T-helper 2 cell (primary cell): ENCODE results near the gene IFNK.

Experiments used
- DNase-seq, 5 experiments: peaks; one replicate each; pipeline versions ENCODE4 v3.0.0 to v3.0.0-alpha.2; 2012 to 2022

IFNK gene

GRCh38 chr9:27514551-27514950 is 9.5 kb upstream of the IFNK start:
- DNase-seq = no peak

- DNase-seq = no peak
Observed at GRCh38 chr9:27518006-27518405, 6.1 kb upstream of the IFNK start.

GRCh38 chr9:27518809-27519208 is 5.3 kb upstream of the IFNK start:
- no peak for DNase-seq

GRCh38 chr9:27519466-27520465 is 4.3 kb upstream of the IFNK start:
- DNase-seq = no peak

- no peak for DNase-seq
Observed at GRCh38 chr9:27520986-27521385, 3.1 kb upstream of the IFNK start.

GRCh38 chr9:27523141-27523540 is 949 bp upstream of the IFNK start:
- DNase-seq = no peak

- DNase-seq = no peak
Observed at GRCh38 chr9:27527702-27528075, 3.6 kb downstream of the IFNK start.

- peak; percentile 15 to 53 (median 23) for DNase-seq
Observed at GRCh38 chr9:27528076-27528885, 4.2 kb downstream of the IFNK start.

GRCh38 chr9:27528886-27529315 is 4.8 kb downstream of the IFNK start:
- DNase-seq = peak; percentile 9 to 36 (median 10)

GRCh38 chr9:27529316-27530278 is 5.5 kb downstream of the IFNK start, which contains the start of gene MOB3B:
TSS of gene MOB3B (minus strand) at chr9:27529814. CDS start at chr9:27455550, 74,264 bp downstream.
- peak; percentile 55 to 67 (median 59) for DNase-seq

GRCh38 chr9:27530915-27531755 is 7.0 kb downstream of the IFNK start:
- DNase-seq = no peak

GRCh38 chr9:27532046-27532445 is 8.0 kb downstream of the IFNK start:
- no peak for DNase-seq

- DNase-seq = no peak
Observed at GRCh38 chr9:27533311-27533710, 9.2 kb downstream of the IFNK start.

- no peak for DNase-seq
Observed at GRCh38 chr9:27534131-27534530, 10.0 kb downstream of the IFNK start.

GRCh38 chr9:27534658-27535209 is 10.6 kb downstream of the IFNK start:
- no peak for DNase-seq

GRCh38 chr9:27535701-27536118 is 11.6 kb downstream of the IFNK start:
- DNase-seq = peak in 1 of 5 experiments; percentile 13

GRCh38 chr9:27536168-27536567 is 12.1 kb downstream of the IFNK start:
- no peak for DNase-seq

- no peak for DNase-seq
Observed at GRCh38 chr9:27537027-27537435, 12.9 kb downstream of the IFNK start.

- DNase-seq = no peak
Observed at GRCh38 chr9:27537756-27538155, 13.7 kb downstream of the IFNK start.

GRCh38 chr9:27538647-27539046 is 14.6 kb downstream of the IFNK start:
- no peak for DNase-seq
